Activated gamma-delta T cell (primary cell): ENCODE results near the gene DAPK1.

ENCODE experiments used
- DNase-seq: peaks from one replicate; lab custom pipeline; 2025; lab: John Stamatoyannopoulos, UW

DAPK1 gene

GRCh38 chr9:87748881-87749280, 251.2 kb downstream of the DAPK1 start:
- no peak for DNase-seq

- no peak for DNase-seq
These were observed 251.8 kb downstream of the DAPK1 start for GRCh38 chr9:87749335-87750035.

- DNase-seq: no peak
These were observed 253.1 kb downstream of the DAPK1 start for GRCh38 chr9:87750726-87751125.

- DNase-seq: no peak
These were observed 253.8 kb downstream of the DAPK1 start for GRCh38 chr9:87751423-87751822.

GRCh38 chr9:87751868-87752267, 254.2 kb downstream of the DAPK1 start:
- DNase-seq: no peak

GRCh38 chr9:87753313-87753712, 255.6 kb downstream of the DAPK1 start:
- DNase-seq: no peak
